Dermis microvascular lymphatic vessel endothelial cell (primary cell): ENCODE data around the gene OR52E1. TPM values are rescaled to one million over a fixed set of nuclear protein-coding genes. Genes with fewer than 3 reads are reported as not detected.
"Not testable (repeated sequence)": the region's sequence is repeated elsewhere in the genome, so short reads cannot be mapped to it uniquely, and the experiment has no call there.

Experiments
- DNase-seq, 2 donors: peaks; one replicate each; pipeline versions ENCODE4 v3.0.0 to v3.0.0-alpha.2; 2010; ENCODE audit warnings: low read depth in 2 of 2
- total RNA-seq: library from RNA; depleted of rRNA; stranded (reverse); fragments of >200 nt; gene quantifications from 2 replicates; pipeline ENCODE4 v1.2.1, GENCODE V29; 2014

The OR52E1 gene
- not detected in 2 replicates for total RNA-seq

GRCh38 chr11:5069272-5069671 is at the start of gene OR52E1:
TSS of gene OR52E1 (plus strand) at chr11:5069572.
- no peak for DNase-seq

- DNase-seq: no peak
Measured at GRCh38 chr11:5021996-5022395, 47.4 kb upstream of the OR52E1 start.

GRCh38 chr11:5036669-5037068 is 32.7 kb upstream of the OR52E1 start:
- DNase-seq: no peak

GRCh38 chr11:5037926-5038325 is 31.4 kb upstream of the OR52E1 start:
- no peak for DNase-seq

GRCh38 chr11:5038341-5038740 is 31.0 kb upstream of the OR52E1 start:
- no peak for DNase-seq

GRCh38 chr11:5040876-5041275 is 28.5 kb upstream of the OR52E1 start:
- DNase-seq: no peak

- DNase-seq: no peak
Measured at GRCh38 chr11:5042091-5042490, 27.3 kb upstream of the OR52E1 start.

- DNase-seq: no peak
Measured at GRCh38 chr11:5043380-5043779, 26.0 kb upstream of the OR52E1 start.

- DNase-seq: no peak
Measured at GRCh38 chr11:5046226-5046625, 23.1 kb upstream of the OR52E1 start, which contains the start of gene OR52J3. TSS of gene OR52J3 (plus strand) at chr11:5046526. CDS start at chr11:5046526, 0 bp downstream.

- DNase-seq: no peak
Measured at GRCh38 chr11:5046754-5047330, 22.5 kb upstream of the OR52E1 start.

- not testable (repeated sequence) for DNase-seq
Measured at GRCh38 chr11:5058679-5059078, 10.7 kb upstream of the OR52E1 start.

- no peak for DNase-seq
Measured at GRCh38 chr11:5059391-5059790, 10.0 kb upstream of the OR52E1 start, which contains the start of gene OR52E2. TSS of gene OR52E2 (minus strand) at chr11:5059627. CDS start at chr11:5059627, 0 bp downstream.

- DNase-seq: no peak
Measured at GRCh38 chr11:5065027-5065426, 4.3 kb upstream of the OR52E1 start.

- DNase-seq: no peak
Measured at GRCh38 chr11:5071799-5072198, 2.4 kb downstream of the OR52E1 start.

- DNase-seq: no peak
Measured at GRCh38 chr11:5081405-5081804, 12.0 kb downstream of the OR52E1 start.

GRCh38 chr11:5083602-5084001 is 14.2 kb downstream of the OR52E1 start:
- DNase-seq: no peak

GRCh38 chr11:5088556-5088955 is 19.2 kb downstream of the OR52E1 start:
- no peak for DNase-seq

GRCh38 chr11:5090668-5091067 is 21.3 kb downstream of the OR52E1 start:
- no peak for DNase-seq

GRCh38 chr11:5092821-5093585 is 23.6 kb downstream of the OR52E1 start:
- DNase-seq: no peak

GRCh38 chr11:5096011-5096410 is 26.6 kb downstream of the OR52E1 start:
- DNase-seq: no peak

GRCh38 chr11:5102246-5102645 is 32.9 kb downstream of the OR52E1 start:
- no peak for DNase-seq

- no peak for DNase-seq
Measured at GRCh38 chr11:5103066-5103465, 33.7 kb downstream of the OR52E1 start.

GRCh38 chr11:5107285-5107684 is 37.9 kb downstream of the OR52E1 start:
- no peak for DNase-seq
